OCI-LY7 (cell line): ENCODE data around the gene AKAP13. TPM values are rescaled to one million over a fixed set of nuclear protein-coding genes. Genes with fewer than 3 reads are reported as not detected.
A peak's percentile ranks its signal among the peaks of the same experiment; 100 is the strongest.

Source experiments
- BruUV-seq: library from RNA; stranded (reverse); fragments of 400-500 nt; replicated peaks from 2 replicates; lab custom pipeline; 2021; lab: Mats Ljungman, UMichigan
- CTCF ChIA-PET: fragments of 300-600 bp; sonication (Branson Sonifier 250); formaldehyde crosslinking; loops from one replicate; lab custom pipeline; 2022; ENCODE audit warnings: antibody characterized with exemption; ENCODE audit not compliant: unreplicated experiment; lab: Charles Lee
- POLR2A ChIA-PET: fragments of 300-600 bp; sonication (Branson Sonifier 250); formaldehyde crosslinking; loops from one replicate; lab custom pipeline; 2022; ENCODE audit warnings: antibody characterized with exemption; lab: Charles Lee
- DNase-seq: peaks from one replicate; pipeline ENCODE4 v3.0.0-alpha.2; 2015; ENCODE audit warnings: low spot score
- H2AFZ ChIP-seq: fragments of 200-600 bp; sonication (generic), shearing (Covaris generic); 2 replicates; pipeline ENCODE4 v1.6.1; 2014; ENCODE audit warnings: mild to moderate bottlenecking, antibody characterized with exemption, low read length, moderate library complexity
- H3K27ac ChIP-seq: fragments of 200-600 bp; sonication (generic); 2 replicates; pipeline ENCODE4 v1.5.1; 2014; ENCODE audit warnings: mixed run types, low read depth, mild to moderate bottlenecking, moderate library complexity, low read length, inconsistent platforms; ENCODE audit not compliant: poor library complexity, severe bottlenecking
- H3K36me3 ChIP-seq: fragments of 200-600 bp; sonication (generic); 2 replicates; pipeline ENCODE4 v1.6.1; 2014; ENCODE audit warnings: mild to moderate bottlenecking, antibody characterized with exemption, low read length, moderate library complexity, mixed read lengths; ENCODE audit not compliant: insufficient read depth
- H3K4me1 ChIP-seq: fragments of 200-600 bp; sonication (generic); 2 replicates; pipeline ENCODE4 v1.5.1; 2014; ENCODE audit warnings: mild to moderate bottlenecking, low read length; ENCODE audit not compliant: insufficient read depth, poor library complexity, severe bottlenecking
- H3K4me2 ChIP-seq: fragments of 200-600 bp; sonication (generic); 2 replicates; pipeline ENCODE4 v1.6.1; 2014; ENCODE audit warnings: mild to moderate bottlenecking, low read length
- H3K4me3 ChIP-seq: fragments of 200-600 bp; sonication (generic); 2 replicates; pipeline ENCODE4 v1.5.1; 2014; ENCODE audit warnings: mild to moderate bottlenecking, low read depth, low read length; ENCODE audit not compliant: poor library complexity, severe bottlenecking
- H3K79me2 ChIP-seq: fragments of 200-600 bp; sonication (generic); 2 replicates; pipeline ENCODE4 v1.6.1; 2016; ENCODE audit warnings: low read depth, mild to moderate bottlenecking, low read length, moderate library complexity, mixed read lengths; ENCODE audit not compliant: insufficient read depth
- H3K9me2 ChIP-seq: fragments of 200-600 bp; sonication (generic); 2 replicates; pipeline ENCODE4 v1.6.1; 2016; ENCODE audit warnings: mild to moderate bottlenecking, low read length, mixed read lengths; ENCODE audit not compliant: insufficient read depth
- H3K9me3 ChIP-seq: fragments of 200-600 bp; sonication (generic); 2 replicates; pipeline ENCODE4 v1.6.1; 2014; ENCODE audit warnings: mild to moderate bottlenecking, mixed run types, low read length, mixed read lengths
- H4K20me1 ChIP-seq: fragments of 200-600 bp; sonication (generic); 2 replicates; pipeline ENCODE4 v1.6.1; 2014; ENCODE audit warnings: mild to moderate bottlenecking, antibody characterized with exemption, low read length, moderate library complexity, mixed read lengths; ENCODE audit not compliant: insufficient read depth
- EZH2phosphoT487 ChIP-seq: fragments of 200-600 bp; sonication (generic); IDR thresholded peaks from 2 replicates; pipeline ENCODE4 v1.6.1; 2018; ENCODE audit warnings: low read depth, borderline replicate concordance, mild to moderate bottlenecking, mixed run types, antibody characterized with exemption, low read length, moderate library complexity, mixed read lengths
- intact Hi-C: fragments of 100-400 bp; cut with micrococcal nuclease; formaldehyde crosslinking; loops from one replicate; pipeline ENCODE4 v1.10.0; 2022; ENCODE audit not compliant: unreplicated experiment
- total RNA-seq, 2 experiments: library from RNA; depleted of rRNA in 1 of 2; stranded (reverse); fragments of >200 nt in 1 of 2; shearing (Covaris generic) in 1 of 2; gene quantifications; 2 replicates each; pipeline ENCODE4 v1.2.3, GENCODE V29; 2014 to 2022
- TF ChIP-seq, protein P1 (sequence below): fragments of 200-600 bp; sonication (generic); conservative IDR thresholded peaks from 2 replicates; pipeline ENCODE4 v1.5.1; 2014; ENCODE audit warnings: mild to moderate bottlenecking, antibody characterized with exemption, low read length, moderate library complexity, mixed read lengths

AKAP13 gene
- total RNA-seq, 2 experiments from 2014 or later = 140 to 250 TPM

DNA sequence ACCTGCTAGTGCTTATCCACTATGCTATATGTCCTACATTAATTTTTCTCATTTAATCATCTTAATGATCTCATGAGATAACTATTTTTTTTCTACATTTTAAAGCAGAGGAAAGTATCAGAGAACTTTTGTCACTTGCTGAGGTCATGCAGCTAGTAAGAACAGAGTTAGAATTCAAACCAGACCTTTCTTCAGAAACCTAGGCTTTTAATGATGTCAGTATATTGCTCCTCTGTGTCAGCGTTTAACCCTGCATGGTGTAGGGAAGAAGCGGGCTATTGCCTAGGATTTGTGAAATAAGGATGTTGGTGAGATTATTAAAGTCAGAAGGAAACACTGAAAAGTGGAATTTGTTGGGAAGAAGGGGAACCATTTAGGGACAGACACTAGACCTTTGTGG lies 121.2 kb downstream of the AKAP13 start:
- H3K4me1 ChIP-seq = peaks cover 55% of the 10 kb centered on the region
- H3K9me3 ChIP-seq = no peaks in the 10 kb centered on the region
- no peak overlapping the region for H3K4me2 ChIP-seq
- no TSS peak for BruUV-seq
- peaks cover 45% of the 10 kb centered on the region for H4K20me1 ChIP-seq
- intact Hi-C loops = no loop called here
- H2AFZ ChIP-seq = no peak overlapping the region
- TF ChIP-seq EZH2phosphoT487 = no peak
- TF ChIP-seq, protein P1, sequence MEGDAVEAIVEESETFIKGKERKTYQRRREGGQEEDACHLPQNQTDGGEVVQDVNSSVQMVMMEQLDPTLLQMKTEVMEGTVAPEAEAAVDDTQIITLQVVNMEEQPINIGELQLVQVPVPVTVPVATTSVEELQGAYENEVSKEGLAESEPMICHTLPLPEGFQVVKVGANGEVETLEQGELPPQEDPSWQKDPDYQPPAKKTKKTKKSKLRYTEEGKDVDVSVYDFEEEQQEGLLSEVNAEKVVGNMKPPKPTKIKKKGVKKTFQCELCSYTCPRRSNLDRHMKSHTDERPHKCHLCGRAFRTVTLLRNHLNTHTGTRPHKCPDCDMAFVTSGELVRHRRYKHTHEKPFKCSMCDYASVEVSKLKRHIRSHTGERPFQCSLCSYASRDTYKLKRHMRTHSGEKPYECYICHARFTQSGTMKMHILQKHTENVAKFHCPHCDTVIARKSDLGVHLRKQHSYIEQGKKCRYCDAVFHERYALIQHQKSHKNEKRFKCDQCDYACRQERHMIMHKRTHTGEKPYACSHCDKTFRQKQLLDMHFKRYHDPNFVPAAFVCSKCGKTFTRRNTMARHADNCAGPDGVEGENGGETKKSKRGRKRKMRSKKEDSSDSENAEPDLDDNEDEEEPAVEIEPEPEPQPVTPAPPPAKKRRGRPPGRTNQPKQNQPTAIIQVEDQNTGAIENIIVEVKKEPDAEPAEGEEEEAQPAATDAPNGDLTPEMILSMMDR = no peak
- CTCF ChIA-PET = no interaction called here
- no peak overlapping the region for H3K4me3 ChIP-seq
- peaks cover 91% of the 10 kb centered on the region for H3K79me2 ChIP-seq
- POLR2A ChIA-PET = interaction anchor here (1.0 to 1.5 kb wide), 2 partner anchors 54 to 170 kb away, joined by 3 read pairs; no protein-coding TSS in a partner anchor
- peaks cover 5% of the 10 kb centered on the region; the same call in 1 of the 2 replicates for H3K36me3 ChIP-seq
- DNase-seq = no peak
- H3K9me2 ChIP-seq = no peaks in the 10 kb centered on the region
- H3K27ac ChIP-seq = no peak overlapping the region

DNA sequence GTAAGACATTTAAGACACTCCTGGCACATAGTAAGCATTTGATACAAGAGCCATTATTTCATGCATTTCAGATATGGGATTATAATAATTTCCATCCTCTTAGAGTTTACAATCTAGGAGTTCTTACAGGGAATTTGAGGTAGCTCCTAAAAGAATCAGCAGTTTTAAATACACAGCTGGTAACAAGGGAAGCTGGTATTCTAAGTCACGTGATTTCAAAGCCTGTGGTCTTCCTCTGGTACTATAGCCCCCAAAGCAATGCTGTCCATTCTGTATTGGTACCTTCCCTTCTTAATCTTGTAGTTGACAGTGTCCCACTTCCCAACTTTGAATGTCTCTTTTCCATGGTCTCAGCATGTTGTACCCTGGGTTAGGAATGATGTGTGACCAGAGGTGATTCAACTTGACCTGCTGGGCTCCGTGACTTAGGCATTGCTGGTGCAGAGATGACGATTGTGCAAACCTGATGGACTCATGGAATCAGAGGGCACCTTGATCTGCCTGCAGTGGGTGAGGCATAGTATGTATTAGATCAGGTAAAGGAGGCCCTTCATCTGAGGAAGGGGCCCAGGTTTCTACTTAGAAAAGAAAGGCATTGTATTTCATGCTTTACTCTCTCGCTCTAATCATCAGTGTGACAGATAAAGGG lies 122.9 kb downstream of the AKAP13 start:
- Histone ChIP-seq H3K9me3 (no peaks in the 10 kb centered on the region), H3K4me2 (no peak overlapping the region), H3K27ac (peak overlapping the region; percentile 10), H3K4me1 (peaks cover 48% of the 10 kb centered on the region), H4K20me1 (peaks cover 35% of the 10 kb centered on the region), H3K9me2 (no peaks in the 10 kb centered on the region), H2AFZ (no peak overlapping the region), H3K4me3 (no peak overlapping the region), H3K79me2 (peaks cover 95% of the 10 kb centered on the region), H3K36me3 (no peaks in the 10 kb centered on the region)
- ChIA-PET CTCF (no interaction called here), POLR2A (interaction anchor here (1.2 kb wide), 1 partner anchor 171 kb away, joined by 4 read pairs; no protein-coding TSS in a partner anchor)
- no peak for TF ChIP-seq EZH2phosphoT487
- TF ChIP-seq, protein P1 = no peak
- DNase-seq = no peak
- BruUV-seq = no TSS peak
- intact Hi-C loops = no loop called here
